GM12878 (cell line): ENCODE measurements around the gene SURF4. TPM values are rescaled to one million over a fixed set of nuclear protein-coding genes. Genes with fewer than 3 reads are reported as not detected.
"Not testable (repeated sequence)": the region's sequence is repeated elsewhere in the genome, so short reads cannot be mapped to it uniquely, and the experiment has no call there.

Source experiments
- ATAC-seq: fragments of 200-7000 bp; cut with Tn5 transposase; 3 replicates; pipeline ENCODE4 v1.9.1; 2020; ENCODE audit warnings: mild to moderate bottlenecking, moderate library complexity
- BruUV-seq: library from RNA; stranded (reverse); fragments of 400-500 nt; replicated peaks from 2 replicates; lab custom pipeline; 2021; lab: Mats Ljungman, UMichigan
- CTCF ChIA-PET: fragments of 300-600 bp; sonication (Branson Sonifier 250); formaldehyde crosslinking; extraction: SDS; loops from one replicate; lab custom pipeline; 2021; ENCODE audit warnings: inconsistent platforms; lab: Yijun Ruan, JAX
- POLR2A ChIA-PET: fragments of 350-600 bp; formaldehyde crosslinking; extraction: SDS; loops from one replicate; lab custom pipeline; 2021; ENCODE audit warnings: inconsistent platforms; lab: Charles Lee
- RAD21 ChIA-PET: fragments of 300-600 bp; sonication (Branson Sonifier 250); formaldehyde crosslinking; loops from one replicate; lab custom pipeline; 2023; ENCODE audit warnings: antibody characterized with exemption; ENCODE audit not compliant: unreplicated experiment; lab: Charles Lee
- SMC1A ChIA-PET: fragments of 300-600 bp; sonication (Branson Sonifier 250); formaldehyde crosslinking; loops from one replicate; lab custom pipeline; 2023; ENCODE audit not compliant: unreplicated experiment, uncharacterized antibody; lab: Charles Lee
- DNase-seq: peaks from one replicate; pipeline ENCODE4 v3.0.0-alpha.2; 2011; ENCODE audit warnings: low read depth, low spot score
- FAIRE-seq: peaks from 3 replicates; lab custom pipeline; 2011; peaks lifted over from hg19 to GRCh38; lab: Jason Lieb, UNC
- H2AFZ ChIP-seq: 2 replicates; pipeline ENCODE4 v1.6.0; 2011; ENCODE audit warnings: low read depth, low read length, control low read depth; ENCODE audit not compliant: control insufficient read depth
- H3K27ac ChIP-seq: 2 replicates; pipeline ENCODE4 v1.5.1; 2011; ENCODE audit warnings: control low read depth; ENCODE audit not compliant: control insufficient read depth, insufficient read depth
- H3K27me3 ChIP-seq, 2 experiments: replicated peaks in 1 of 2; 2 replicates each; pipeline versions ENCODE4 v1.6.0 to v1.6.1; 2011; ENCODE audit warnings: low read length in 1 of 2; ENCODE audit not compliant: control insufficient read depth in 2 of 2, insufficient read depth in 2 of 2
- H3K36me3 ChIP-seq, 2 experiments: 2 replicates each; pipeline ENCODE4 v1.5.1; 2011; ENCODE audit warnings: low read length in 1 of 2; ENCODE audit not compliant: control insufficient read depth in 2 of 2, insufficient read depth in 2 of 2
- H3K4me1 ChIP-seq: 2 replicates; pipeline ENCODE4 v1.6.1; 2011; ENCODE audit warnings: mild to moderate bottlenecking, low read length, moderate library complexity, mixed read lengths; ENCODE audit not compliant: control insufficient read depth, insufficient read depth
- H3K4me2 ChIP-seq: 2 replicates; pipeline ENCODE4 v1.6.0; 2011; ENCODE audit warnings: control low read depth; ENCODE audit not compliant: control insufficient read depth, insufficient read depth
- H3K4me3 ChIP-seq: fragments of 200-600 bp; sonication (generic); 2 replicates; pipeline ENCODE4 v1.5.1; 2016
- H3K79me2 ChIP-seq: 2 replicates; pipeline ENCODE4 v1.6.0; 2011; ENCODE audit warnings: low read length; ENCODE audit not compliant: control insufficient read depth, insufficient read depth
- H3K9ac ChIP-seq: 2 replicates; pipeline ENCODE4 v1.8.0; 2011; ENCODE audit warnings: low read length, control low read depth, mixed read lengths; ENCODE audit not compliant: control insufficient read depth, insufficient read depth
- H3K9me3 ChIP-seq: replicated peaks from 3 replicates; pipeline ENCODE4 v1.5.1; 2011; ENCODE audit warnings: mild to moderate bottlenecking, low read length; ENCODE audit not compliant: control insufficient read depth, insufficient read depth
- H4K20me1 ChIP-seq: 2 replicates; pipeline ENCODE4 v1.6.0; 2011; ENCODE audit not compliant: control insufficient read depth, insufficient read depth
- ATF2 ChIP-seq: IDR thresholded peaks from 2 replicates; pipeline ENCODE4 v1.6.1; 2012; ENCODE audit warnings: low read length, inconsistent platforms
- BCL3 ChIP-seq: IDR thresholded peaks from 2 replicates; pipeline ENCODE4 v1.6.1; 2011; ENCODE audit warnings: borderline replicate concordance, low read depth, mild to moderate bottlenecking, moderate library complexity, low read length; ENCODE audit not compliant: insufficient read depth, poor library complexity, severe bottlenecking
- CHD4 ChIP-seq: fragments of 200-600 bp; sonication (generic); IDR thresholded peaks from 2 replicates; pipeline ENCODE4 v1.6.1; 2016; ENCODE audit warnings: mild to moderate bottlenecking
- ESRRA ChIP-seq: IDR thresholded peaks from 2 replicates; pipeline ENCODE4 v1.6.1; 2012; ENCODE audit warnings: mild to moderate bottlenecking, low read length, improper control_type of control experiment
- GATAD2B ChIP-seq: fragments of 450-650 bp; conservative IDR thresholded peaks from 2 replicates; pipeline ENCODE4 v1.6.1; 2017; ENCODE audit warnings: low read depth, mild to moderate bottlenecking, moderate library complexity
- RAD21 ChIP-seq: IDR thresholded peaks from 2 replicates; pipeline ENCODE4 v1.6.1; 2011; ENCODE audit warnings: mild to moderate bottlenecking, low read depth, low read length, moderate library complexity; ENCODE audit not compliant: insufficient read depth
- WGBS: methylation state at CpG from one replicate; pipeline ENCODE4 v1.1.6; 2016; ENCODE audit warnings: low lambda C conversion rate; ENCODE audit not compliant: insufficient replicate concordance, insufficient coverage; ENCODE audit errors: missing lambda C conversion rate; 5-methylcytosine and 5-hydroxymethylcytosine counted together
- in situ Hi-C: fragments of 300-500 bp; cut with MboI; formaldehyde crosslinking; loops from 9 replicates; pipeline ENCODE4 v1.14.3; 2018; ENCODE audit warnings: mixed read lengths
- intact Hi-C: fragments of 100-400 bp; cut with micrococcal nuclease; formaldehyde crosslinking; loops from one replicate; pipeline ENCODE4 v1.14.2; 2022; ENCODE audit not compliant: unreplicated experiment
- polyA plus RNA-seq, 11 experiments: library from polyadenylated mRNA; depleted of rRNA in 4 of 11; unstranded in 6 of 11; stranded (reverse) in 5 of 11; fragments of >200 nt; fragmentation: Nextera tagmentation in 4 of 11; fragmentation: Illumina TruSeq in 1 of 11; extraction: Ambion mirVana in 4 of 11; extraction: Trizol in 1 of 11; gene quantifications; 1 replicate in 1 of 11; 2 replicates in 10 of 11; pipeline versions ENCODE4 v1.2.1 to v1.2.3, GENCODE V29; 2011 to 2016; ENCODE audit warnings: inconsistent platforms in 2 of 11, missing spikeins in 2 of 11, low read depth in 1 of 11
- total RNA-seq, 4 experiments: library from RNA; depleted of rRNA in 3 of 4; stranded (reverse); fragments of >200 nt in 3 of 4; fragmentation: Illumina TruSeq in 1 of 4; extraction: Trizol in 1 of 4; gene quantifications; 2 replicates each; pipeline versions ENCODE4 v1.2.1 to v1.2.3, GENCODE V29; 2013 to 2021

SURF4 gene
- total and polyA plus RNA-seq, 10 of the 15 experiments (the other 5 are each of a cell fraction or from before 2014, with no cell fraction given): 6.4 to 134 (median 78.7) TPM

- BruUV-seq, H3K9ac ChIP-seq, H3K4me1 ChIP-seq, H3K27me3 ChIP-seq, intact Hi-C loops, DNase-seq, in situ Hi-C loops, H2AFZ ChIP-seq, FAIRE-seq, ATAC-seq, POLR2A ChIA-PET, SMC1A ChIA-PET, RAD21 ChIA-PET, H3K36me3 ChIP-seq, CTCF ChIA-PET, H3K4me2 ChIP-seq, H4K20me1 ChIP-seq, H3K27ac ChIP-seq, H3K9me3 ChIP-seq, H3K4me3 ChIP-seq, H3K79me2 ChIP-seq: not testable (repeated sequence)
- 30% methylated on average over 2 of the region's 4 CpGs for WGBS
Observed at GRCh38 chr9:133391449-133391848, 15.6 kb upstream of the SURF4 start.

- in situ Hi-C loops: no loop called here
- POLR2A ChIA-PET: no interaction called here
- ATAC-seq (no peak), DNase-seq (no peak), FAIRE-seq (no peak)
- SMC1A ChIA-PET: no interaction called here
- no peaks in the 10 kb centered on the region for H3K27me3 ChIP-seq
- RAD21 ChIA-PET: no interaction called here
- H3K79me2 ChIP-seq: no peaks in the 10 kb centered on the region
- no peaks in the 10 kb centered on the region for H3K9me3 ChIP-seq
- 36% methylated on average over 7 of the region's 7 CpGs for WGBS
- no peak overlapping the region for H2AFZ ChIP-seq
- intact Hi-C loops: no loop called here
- H4K20me1 ChIP-seq: no peaks in the 10 kb centered on the region
- no peak overlapping the region for H3K27ac ChIP-seq
- no peaks in the 10 kb centered on the region for H3K4me1 ChIP-seq
- H3K4me3 ChIP-seq: no peak overlapping the region
- BruUV-seq: no TSS peak
- TF ChIP-seq ATF2 (no peak), CHD4 (no peak), RAD21 (no peak), GATAD2B (no peak), ESRRA (no peak), BCL3 (no peak)
- CTCF ChIA-PET: interaction anchor here (0.6 kb wide), 1 partner anchor 152 kb away, joined by 3 read pairs; no protein-coding TSS in a partner anchor
- no peak overlapping the region for H3K4me2 ChIP-seq
- no peaks in the 10 kb centered on the region for H3K36me3 ChIP-seq
- H3K9ac ChIP-seq: no peak overlapping the region
Observed at GRCh38 chr9:133390713-133391112, 14.9 kb upstream of the SURF4 start.
